GM12878 (cell line): ENCODE data around the gene GALNT11. TPM values are rescaled to one million over a fixed set of nuclear protein-coding genes. Genes with fewer than 3 reads are reported as not detected.

Experiments
- ATAC-seq: fragments of 200-7000 bp; cut with Tn5 transposase; 3 replicates; pipeline ENCODE4 v1.9.1; 2020; ENCODE audit warnings: mild to moderate bottlenecking, moderate library complexity
- BruUV-seq: library from RNA; stranded (reverse); fragments of 400-500 nt; replicated peaks from 2 replicates; lab custom pipeline; 2021; lab: Mats Ljungman, UMichigan
- CTCF ChIA-PET: fragments of 300-600 bp; sonication (Branson Sonifier 250); formaldehyde crosslinking; extraction: SDS; loops from one replicate; lab custom pipeline; 2021; ENCODE audit warnings: inconsistent platforms; lab: Yijun Ruan, JAX
- POLR2A ChIA-PET: fragments of 350-600 bp; formaldehyde crosslinking; extraction: SDS; loops from one replicate; lab custom pipeline; 2021; ENCODE audit warnings: inconsistent platforms; lab: Charles Lee
- RAD21 ChIA-PET: fragments of 300-600 bp; sonication (Branson Sonifier 250); formaldehyde crosslinking; loops from one replicate; lab custom pipeline; 2023; ENCODE audit warnings: antibody characterized with exemption; ENCODE audit not compliant: unreplicated experiment; lab: Charles Lee
- SMC1A ChIA-PET: fragments of 300-600 bp; sonication (Branson Sonifier 250); formaldehyde crosslinking; loops from one replicate; lab custom pipeline; 2023; ENCODE audit not compliant: unreplicated experiment, uncharacterized antibody; lab: Charles Lee
- DNase-seq: peaks from one replicate; pipeline ENCODE4 v3.0.0-alpha.2; 2011; ENCODE audit warnings: low read depth, low spot score
- FAIRE-seq: peaks from 3 replicates; lab custom pipeline; 2011; peaks lifted over from hg19 to GRCh38; lab: Jason Lieb, UNC
- H2AFZ ChIP-seq: 2 replicates; pipeline ENCODE4 v1.6.0; 2011; ENCODE audit warnings: low read depth, low read length, control low read depth; ENCODE audit not compliant: control insufficient read depth
- H3K27ac ChIP-seq: 2 replicates; pipeline ENCODE4 v1.5.1; 2011; ENCODE audit warnings: control low read depth; ENCODE audit not compliant: control insufficient read depth, insufficient read depth
- H3K27me3 ChIP-seq, 2 experiments: replicated peaks in 1 of 2; 2 replicates each; pipeline versions ENCODE4 v1.6.0 to v1.6.1; 2011; ENCODE audit warnings: low read length in 1 of 2; ENCODE audit not compliant: control insufficient read depth in 2 of 2, insufficient read depth in 2 of 2
- H3K36me3 ChIP-seq, 2 experiments: 2 replicates each; pipeline ENCODE4 v1.5.1; 2011; ENCODE audit warnings: low read length in 1 of 2; ENCODE audit not compliant: control insufficient read depth in 2 of 2, insufficient read depth in 2 of 2
- H3K4me1 ChIP-seq: 2 replicates; pipeline ENCODE4 v1.6.1; 2011; ENCODE audit warnings: mild to moderate bottlenecking, low read length, moderate library complexity, mixed read lengths; ENCODE audit not compliant: control insufficient read depth, insufficient read depth
- H3K4me2 ChIP-seq: 2 replicates; pipeline ENCODE4 v1.6.0; 2011; ENCODE audit warnings: control low read depth; ENCODE audit not compliant: control insufficient read depth, insufficient read depth
- H3K4me3 ChIP-seq: fragments of 200-600 bp; sonication (generic); 2 replicates; pipeline ENCODE4 v1.5.1; 2016
- H3K79me2 ChIP-seq: 2 replicates; pipeline ENCODE4 v1.6.0; 2011; ENCODE audit warnings: low read length; ENCODE audit not compliant: control insufficient read depth, insufficient read depth
- H3K9ac ChIP-seq: 2 replicates; pipeline ENCODE4 v1.8.0; 2011; ENCODE audit warnings: low read length, control low read depth, mixed read lengths; ENCODE audit not compliant: control insufficient read depth, insufficient read depth
- H3K9me3 ChIP-seq: replicated peaks from 3 replicates; pipeline ENCODE4 v1.5.1; 2011; ENCODE audit warnings: mild to moderate bottlenecking, low read length; ENCODE audit not compliant: control insufficient read depth, insufficient read depth
- H4K20me1 ChIP-seq: 2 replicates; pipeline ENCODE4 v1.6.0; 2011; ENCODE audit not compliant: control insufficient read depth, insufficient read depth
- CHD4 ChIP-seq: fragments of 200-600 bp; sonication (generic); IDR thresholded peaks from 2 replicates; pipeline ENCODE4 v1.6.1; 2016; ENCODE audit warnings: mild to moderate bottlenecking
- EED ChIP-seq: sonication (generic); IDR thresholded peaks from 2 replicates; pipeline ENCODE4 v1.6.1; 2016; ENCODE audit warnings: antibody characterized with exemption, low read depth
- FOXK2 ChIP-seq: fragments of 450-650 bp; IDR thresholded peaks from 2 replicates; pipeline ENCODE4 v1.6.1; 2017; ENCODE audit warnings: mild to moderate bottlenecking, moderate library complexity
- NR2C2 ChIP-seq: IDR thresholded peaks from 2 replicates; pipeline ENCODE4 v1.6.1; 2011; ENCODE audit warnings: borderline replicate concordance, low read depth; ENCODE audit not compliant: control insufficient read depth, insufficient read length
- POLR2A ChIP-seq: IDR thresholded peaks from 2 replicates; pipeline ENCODE4 v1.6.1; 2011; ENCODE audit warnings: low read depth, mild to moderate bottlenecking, low read length
- POLR2AphosphoS5 ChIP-seq: IDR thresholded peaks from 2 replicates; pipeline ENCODE4 v1.6.1; 2011; ENCODE audit warnings: mild to moderate bottlenecking, low read length, inconsistent platforms
- RBBP5 ChIP-seq: fragments of 200-600 bp; sonication (generic); conservative IDR thresholded peaks from 2 replicates; pipeline ENCODE4 v1.6.1; 2016
- SPI1 ChIP-seq: IDR thresholded peaks from 2 replicates; pipeline ENCODE4 v1.6.1; 2011; ENCODE audit warnings: low read depth, mild to moderate bottlenecking, low read length, moderate library complexity, borderline replicate concordance; ENCODE audit not compliant: insufficient read depth
- SRF ChIP-seq, 2 experiments: IDR thresholded peaks; 2 replicates each; pipeline ENCODE4 v1.6.1; 2011; ENCODE audit warnings: low read depth in 2 of 2, low read length in 2 of 2, mild to moderate bottlenecking in 1 of 2, moderate library complexity in 1 of 2
- TCF12 ChIP-seq: IDR thresholded peaks from 2 replicates; pipeline ENCODE4 v1.6.1; 2011; ENCODE audit warnings: low read depth, mild to moderate bottlenecking, low read length
- USF2 ChIP-seq: IDR thresholded peaks from 2 replicates; pipeline ENCODE4 v1.6.1; 2011; ENCODE audit warnings: low read depth, low read length, improper control_type of control experiment, borderline replicate concordance
- ZNF687 ChIP-seq: fragments of 450-650 bp; IDR thresholded peaks from 2 replicates; pipeline ENCODE4 v1.6.1; 2017; ENCODE audit warnings: mild to moderate bottlenecking, moderate library complexity
- WGBS: methylation state at CpG from one replicate; pipeline ENCODE4 v1.1.6; 2016; ENCODE audit warnings: low lambda C conversion rate; ENCODE audit not compliant: insufficient replicate concordance, insufficient coverage; ENCODE audit errors: missing lambda C conversion rate; 5-methylcytosine and 5-hydroxymethylcytosine counted together
- in situ Hi-C: fragments of 300-500 bp; cut with MboI; formaldehyde crosslinking; loops from 9 replicates; pipeline ENCODE4 v1.14.3; 2018; ENCODE audit warnings: mixed read lengths
- intact Hi-C: fragments of 100-400 bp; cut with micrococcal nuclease; formaldehyde crosslinking; loops from one replicate; pipeline ENCODE4 v1.14.2; 2022; ENCODE audit not compliant: unreplicated experiment
- polyA plus RNA-seq, 11 experiments: library from polyadenylated mRNA; depleted of rRNA in 4 of 11; unstranded in 6 of 11; stranded (reverse) in 5 of 11; fragments of >200 nt; fragmentation: Nextera tagmentation in 4 of 11; fragmentation: Illumina TruSeq in 1 of 11; extraction: Ambion mirVana in 4 of 11; extraction: Trizol in 1 of 11; gene quantifications; 1 replicate in 1 of 11; 2 replicates in 10 of 11; pipeline versions ENCODE4 v1.2.1 to v1.2.3, GENCODE V29; 2011 to 2016; ENCODE audit warnings: inconsistent platforms in 2 of 11, missing spikeins in 2 of 11, low read depth in 1 of 11
- total RNA-seq, 4 experiments: library from RNA; depleted of rRNA in 3 of 4; stranded (reverse); fragments of >200 nt in 3 of 4; fragmentation: Illumina TruSeq in 1 of 4; extraction: Trizol in 1 of 4; gene quantifications; 2 replicates each; pipeline versions ENCODE4 v1.2.1 to v1.2.3, GENCODE V29; 2013 to 2021
- TF ChIP-seq, protein P1 (sequence below): IDR thresholded peaks from 2 replicates; pipeline ENCODE4 v1.6.1; 2012; ENCODE audit warnings: low read depth, low read length, improper control_type of control experiment

GALNT11 gene
- total and polyA plus RNA-seq, 10 of the 15 experiments (the other 5 are each of a cell fraction or from before 2014, with no cell fraction given), result 2.0 to 9.5 (median 6.4) TPM

DNA sequence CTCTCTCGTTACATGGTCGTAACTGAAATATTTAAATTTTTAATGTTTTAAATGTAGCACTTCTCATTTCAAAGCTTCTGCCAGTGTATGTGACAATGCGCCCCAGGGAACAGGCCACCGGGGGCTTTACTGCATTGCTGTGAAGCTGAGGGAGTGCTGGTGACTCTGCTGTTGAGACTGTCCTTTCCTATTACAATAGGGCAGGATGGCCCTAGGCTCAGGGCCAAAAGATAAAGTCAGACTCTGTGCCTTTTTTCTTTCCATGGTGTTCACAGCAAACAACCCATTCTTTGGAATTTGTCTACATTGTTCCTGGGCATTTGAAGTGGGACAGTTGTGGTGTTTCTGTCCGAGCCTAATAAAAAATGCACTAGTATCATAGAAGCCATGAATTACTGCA is 107.3 kb downstream of the GALNT11 start:
- TF ChIP-seq RBBP5 (no peak), SPI1 (no peak), NR2C2 (no peak), CHD4 (no peak), TCF12 (no peak)
- TF ChIP-seq, protein P1, sequence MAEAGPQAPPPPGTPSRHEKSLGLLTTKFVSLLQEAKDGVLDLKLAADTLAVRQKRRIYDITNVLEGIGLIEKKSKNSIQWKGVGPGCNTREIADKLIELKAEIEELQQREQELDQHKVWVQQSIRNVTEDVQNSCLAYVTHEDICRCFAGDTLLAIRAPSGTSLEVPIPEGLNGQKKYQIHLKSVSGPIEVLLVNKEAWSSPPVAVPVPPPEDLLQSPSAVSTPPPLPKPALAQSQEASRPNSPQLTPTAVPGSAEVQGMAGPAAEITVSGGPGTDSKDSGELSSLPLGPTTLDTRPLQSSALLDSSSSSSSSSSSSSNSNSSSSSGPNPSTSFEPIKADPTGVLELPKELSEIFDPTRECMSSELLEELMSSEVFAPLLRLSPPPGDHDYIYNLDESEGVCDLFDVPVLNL, result no peak
- Histone ChIP-seq H3K36me3 (peaks cover 9 to 16% of the 10 kb centered on the region in 2 experiments; a peak in 3 of 4 replicates), H3K27ac (no peak overlapping the region), H3K4me2 (no peak overlapping the region), H3K79me2 (no peaks in the 10 kb centered on the region), H3K4me3 (no peak overlapping the region), H2AFZ (no peak overlapping the region), H3K9ac (no peak overlapping the region), H3K9me3 (no peaks in the 10 kb centered on the region), H3K4me1 (no peaks in the 10 kb centered on the region), H4K20me1 (no peaks in the 10 kb centered on the region), H3K27me3 (no peaks in the 10 kb centered on the region)
- ChIA-PET CTCF (interaction anchor here (0.6 kb wide), 1 partner anchor 24 kb away, joined by 3 read pairs; no protein-coding TSS in a partner anchor), RAD21 (no interaction called here), POLR2A (no interaction called here), SMC1A (no interaction called here)
- FAIRE-seq, result no peak
- intact Hi-C loops (no loop called here), in situ Hi-C loops (no loop called here)
- TSS peak; percentile 8 for BruUV-seq
- peak; percentile 22; the same call in 1 of the 3 replicates for ATAC-seq
- 97% methylated on average over 5 of the region's 5 CpGs for WGBS
- DNase-seq, result no peak

DNA sequence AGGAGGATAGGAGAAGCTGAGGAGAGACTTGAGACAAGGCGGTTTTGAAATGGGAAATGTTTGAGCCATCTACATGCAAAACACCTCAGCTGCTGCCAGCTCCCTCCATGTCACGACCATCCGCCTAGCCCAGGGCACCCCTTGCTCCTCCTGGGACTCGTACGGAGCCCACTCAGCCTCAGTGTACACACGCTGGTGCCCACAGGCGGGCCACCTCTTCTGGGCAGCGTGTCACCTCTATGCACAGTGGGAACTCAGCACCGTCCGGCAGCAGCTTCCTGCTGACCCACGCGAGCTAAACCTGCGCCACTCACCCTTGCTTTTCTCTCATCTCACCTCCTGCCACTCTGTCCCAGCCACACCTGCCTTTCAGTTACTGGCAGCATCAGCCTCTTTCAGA is 108.3 kb downstream of the GALNT11 start:
- ChIA-PET SMC1A (interaction anchor here (1.8 kb wide), 1 partner anchor 573 kb away, joined by 5 read pairs; no protein-coding TSS in a partner anchor), RAD21 (no interaction called here), CTCF (interaction anchor here (0.6 kb wide), 1 partner anchor 41 kb away, joined by 3 read pairs; no protein-coding TSS in a partner anchor), POLR2A (no interaction called here)
- H3K36me3 ChIP-seq, result peaks cover 13 to 16% of the 10 kb centered on the region in 2 experiments; a peak in 3 of 4 replicates
- no peak for FAIRE-seq
- in situ Hi-C loops, result no loop called here
- no peak; the same call in 2 of the 3 replicates for ATAC-seq
- no peaks in the 10 kb centered on the region for H3K79me2 ChIP-seq
- no peak for DNase-seq
- no peaks in the 10 kb centered on the region for H4K20me1 ChIP-seq
- no TSS peak for BruUV-seq
- no peak overlapping the region for H3K4me3 ChIP-seq
- H2AFZ ChIP-seq, result no peak overlapping the region
- H3K9ac ChIP-seq, result no peak overlapping the region
- no peaks in the 10 kb centered on the region for H3K4me1 ChIP-seq
- no peaks in the 10 kb centered on the region for H3K9me3 ChIP-seq
- H3K27me3 ChIP-seq, result no peaks in the 10 kb centered on the region
- WGBS, result 97% methylated on average over 13 of the region's 13 CpGs
- H3K27ac ChIP-seq, result no peak overlapping the region
- intact Hi-C loops, result no loop called here
- H3K4me2 ChIP-seq, result no peak overlapping the region
- TF ChIP-seq ZNF687, result no peak
- no peak for TF ChIP-seq RBBP5
- peak; percentile 40; the same call in 1 of the 2 replicates for TF ChIP-seq POLR2AphosphoS5
- TF ChIP-seq EED, result no peak
- TF ChIP-seq SRF (IDR thresholded peaks at IDR 0.05; ENCODE audit: low read depth in 2 of 2, low read length in 2 of 2), result no peak
- peak; percentile 50; the same call in 1 of the 2 replicates for TF ChIP-seq POLR2A
- TF ChIP-seq USF2, result no peak
- no peak for TF ChIP-seq FOXK2
